SK-N-SH (cell line): Measurements from ENCODE around the gene SLBP.

Experiments used
- CHD2 ChIP-seq: fragments of 150-350 bp; IDR thresholded peaks from 2 replicates; pipeline ENCODE4 v1.6.1; 2018; ENCODE audit warnings: low read length; ENCODE audit not compliant: partially characterized antibody
- EP300 ChIP-seq, 2 experiments: IDR thresholded peaks; 2 replicates each; pipeline versions ENCODE4 v1.4.0 to v1.6.1; 2012; ENCODE audit warnings: borderline replicate concordance in 1 of 2, low read depth in 1 of 2, low read length in 1 of 2
- PBX3 ChIP-seq: IDR thresholded peaks from 2 replicates; pipeline ENCODE4; 2012
- POLR2AphosphoS5 ChIP-seq: IDR thresholded peaks from 2 replicates; pipeline ENCODE4 v1.6.1; 2012; ENCODE audit warnings: low read depth, low read length
- RAD21 ChIP-seq: IDR thresholded peaks from 2 replicates; pipeline ENCODE4 v1.6.1; 2012; ENCODE audit warnings: mild to moderate bottlenecking, low read length
- SMC3 ChIP-seq: IDR thresholded peaks from 2 replicates; pipeline ENCODE4 v1.6.1; 2012; ENCODE audit warnings: low read depth, low read length, improper control_type of control experiment
- TAF1 ChIP-seq: IDR thresholded peaks from 2 replicates; pipeline ENCODE4 v1.6.1; 2012; ENCODE audit warnings: low read depth, mild to moderate bottlenecking, low read length, moderate library complexity, borderline replicate concordance
- TF ChIP-seq, protein P1 (sequence below): fragments of 200-600 bp; sonication (generic); IDR thresholded peaks from 2 replicates; pipeline ENCODE4 v1.6.1; 2017; ENCODE audit warnings: antibody characterized with exemption, mild to moderate bottlenecking, moderate library complexity

- no peak for TF ChIP-seq EP300 (IDR thresholded peaks at IDR 0.05; ENCODE audit: borderline replicate concordance in 1 of 2, low read depth in 1 of 2, low read length in 1 of 2)
- TF ChIP-seq, protein P1, sequence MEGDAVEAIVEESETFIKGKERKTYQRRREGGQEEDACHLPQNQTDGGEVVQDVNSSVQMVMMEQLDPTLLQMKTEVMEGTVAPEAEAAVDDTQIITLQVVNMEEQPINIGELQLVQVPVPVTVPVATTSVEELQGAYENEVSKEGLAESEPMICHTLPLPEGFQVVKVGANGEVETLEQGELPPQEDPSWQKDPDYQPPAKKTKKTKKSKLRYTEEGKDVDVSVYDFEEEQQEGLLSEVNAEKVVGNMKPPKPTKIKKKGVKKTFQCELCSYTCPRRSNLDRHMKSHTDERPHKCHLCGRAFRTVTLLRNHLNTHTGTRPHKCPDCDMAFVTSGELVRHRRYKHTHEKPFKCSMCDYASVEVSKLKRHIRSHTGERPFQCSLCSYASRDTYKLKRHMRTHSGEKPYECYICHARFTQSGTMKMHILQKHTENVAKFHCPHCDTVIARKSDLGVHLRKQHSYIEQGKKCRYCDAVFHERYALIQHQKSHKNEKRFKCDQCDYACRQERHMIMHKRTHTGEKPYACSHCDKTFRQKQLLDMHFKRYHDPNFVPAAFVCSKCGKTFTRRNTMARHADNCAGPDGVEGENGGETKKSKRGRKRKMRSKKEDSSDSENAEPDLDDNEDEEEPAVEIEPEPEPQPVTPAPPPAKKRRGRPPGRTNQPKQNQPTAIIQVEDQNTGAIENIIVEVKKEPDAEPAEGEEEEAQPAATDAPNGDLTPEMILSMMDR: no peak
- TF ChIP-seq POLR2AphosphoS5: no peak
- TF ChIP-seq CHD2: no peak
- TF ChIP-seq TAF1: no peak
- no peak for TF ChIP-seq SMC3
- TF ChIP-seq RAD21: no peak
- TF ChIP-seq PBX3: no peak
Observed at GRCh38 chr4:1666391-1666790, 45.7 kb downstream of the SLBP start.
